C4-2B (cell line): ENCODE measurements around the gene UNC13B.

ENCODE experiments used
- CTCF ChIP-seq: fragments of 450-650 bp; conservative IDR thresholded peaks from 2 replicates; pipeline ENCODE4 v1.5.1; 2017; ENCODE audit warnings: mild to moderate bottlenecking
- ZFX ChIP-seq: fragments of 450-650 bp; IDR thresholded peaks from 2 replicates; pipeline ENCODE4 v1.6.1; 2017

GRCh38 chr9:35164711-35165110, 2.9 kb downstream of the UNC13B start:
- TF ChIP-seq CTCF (no peak), ZFX (no peak)
